ENCODE results near the gene DYRK3. TPM values are rescaled to one million over a fixed set of nuclear protein-coding genes. Genes with fewer than 3 reads are reported as not detected.

The DYRK3 gene
- total and polyA plus RNA-seq, 10 of the 15 experiments (the other 5 are each of a cell fraction or from before 2014, with no cell fraction given), result 1.6 to 12.9 (median 10.3) TPM

DNA sequence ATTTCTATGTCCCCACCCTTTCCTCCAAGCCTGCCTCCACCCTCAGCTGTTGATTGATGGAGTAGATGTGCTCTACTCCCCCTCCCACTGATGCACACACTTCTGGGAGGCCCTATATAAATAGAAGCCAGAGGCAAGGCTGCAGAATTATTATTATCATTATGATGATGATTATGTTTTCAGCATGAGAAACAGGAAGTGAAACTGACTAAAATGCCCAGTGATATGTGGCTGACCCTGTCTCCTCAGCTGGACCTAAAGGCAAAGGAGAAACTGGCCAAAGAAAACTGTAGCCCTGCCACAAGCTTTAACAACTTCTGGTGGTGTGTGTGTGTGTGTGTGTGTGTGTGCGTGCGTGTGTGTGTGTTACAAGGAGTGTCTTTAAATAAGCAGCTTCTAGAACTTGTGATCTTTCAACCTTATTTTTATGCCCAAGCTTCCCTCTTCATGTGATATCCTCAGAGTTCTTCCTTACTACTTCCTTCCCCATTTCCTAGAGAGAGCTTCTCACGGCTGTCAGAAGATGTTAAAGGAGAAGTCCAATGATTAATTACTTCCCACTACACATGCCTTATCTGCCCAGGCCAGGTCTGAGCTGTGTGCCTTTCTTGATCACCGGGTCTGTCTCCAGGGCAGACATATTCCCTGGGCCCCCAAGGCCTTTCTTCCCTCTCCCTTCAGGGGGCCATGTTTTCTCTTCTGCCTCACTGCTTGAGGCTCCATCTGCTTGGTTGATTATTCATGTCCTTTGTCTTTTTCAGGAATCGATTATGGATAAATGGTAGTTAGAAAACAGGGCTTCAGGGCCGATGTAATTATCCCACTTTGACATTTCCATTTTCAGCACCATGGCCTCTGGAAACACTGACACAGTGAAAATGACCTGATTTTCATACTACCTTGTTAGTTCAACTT lies 37.8 kb downstream of the DYRK3 start (continued):
- no peak for TF ChIP-seq STAT1 (conservative IDR thresholded peaks at IDR 0.05)
- TF ChIP-seq EP300 (IDR thresholded peaks at IDR 0.05; ENCODE audit: borderline replicate concordance in 1 of 2, control insufficient read depth in 1 of 2, low read depth in 2 of 2, low read length in 2 of 2), result peak in 1 of 2 experiments; percentile 62; a peak in 2 of 4 replicates
- no peak for TF ChIP-seq JUND (IDR thresholded peaks at IDR 0.05; ENCODE audit: low read depth, low read length)
- no peak for TF ChIP-seq RBBP5 (conservative IDR thresholded peaks at IDR 0.05)
- peak; percentile 77 to 79 for TF ChIP-seq IKZF2 (IDR thresholded peaks at IDR 0.05)
- TF ChIP-seq SPI1 (IDR thresholded peaks at IDR 0.05; ENCODE audit: borderline replicate concordance, insufficient read depth, low read depth, low read length), result peak; percentile 97
- TF ChIP-seq MEF2B (IDR thresholded peaks at IDR 0.05; ENCODE audit: partially characterized antibody, poor library complexity, severe bottlenecking), result peak; percentile 41
- TF ChIP-seq KLF5 (IDR thresholded peaks at IDR 0.05; ENCODE audit: partially characterized antibody), result no peak
- peak; percentile 60 for TF ChIP-seq RUNX3 (IDR thresholded peaks at IDR 0.05; ENCODE audit: low read length)
- TF ChIP-seq SIX5 (IDR thresholded peaks at IDR 0.05; ENCODE audit: low read depth, low read length, severe bottlenecking), result no peak
- TF ChIP-seq SIN3A (IDR thresholded peaks at IDR 0.05; ENCODE audit: low read depth, low read length), result no peak
- TF ChIP-seq NBN (IDR thresholded peaks at IDR 0.05), result peak; percentile 79
- TF ChIP-seq MXI1 (IDR thresholded peaks at IDR 0.05; ENCODE audit: low read depth, low read length), result 0 out of 2 replicates have a peak, but pooled peaks have one; percentile 6
- TF ChIP-seq MTA2 (IDR thresholded peaks at IDR 0.05; ENCODE audit: low read depth), result peak; percentile 76
- TF ChIP-seq, protein P1, sequence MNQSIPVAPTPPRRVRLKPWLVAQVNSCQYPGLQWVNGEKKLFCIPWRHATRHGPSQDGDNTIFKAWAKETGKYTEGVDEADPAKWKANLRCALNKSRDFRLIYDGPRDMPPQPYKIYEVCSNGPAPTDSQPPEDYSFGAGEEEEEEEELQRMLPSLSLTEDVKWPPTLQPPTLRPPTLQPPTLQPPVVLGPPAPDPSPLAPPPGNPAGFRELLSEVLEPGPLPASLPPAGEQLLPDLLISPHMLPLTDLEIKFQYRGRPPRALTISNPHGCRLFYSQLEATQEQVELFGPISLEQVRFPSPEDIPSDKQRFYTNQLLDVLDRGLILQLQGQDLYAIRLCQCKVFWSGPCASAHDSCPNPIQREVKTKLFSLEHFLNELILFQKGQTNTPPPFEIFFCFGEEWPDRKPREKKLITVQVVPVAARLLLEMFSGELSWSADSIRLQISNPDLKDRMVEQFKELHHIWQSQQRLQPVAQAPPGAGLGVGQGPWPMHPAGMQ (IDR thresholded peaks at IDR 0.05; ENCODE audit: borderline replicate concordance), result no peak
- TF ChIP-seq PAX5 (IDR thresholded peaks at IDR 0.05; ENCODE audit: borderline replicate concordance, low read depth, low read length), result 0 out of 2 replicates have a peak, but pooled peaks have one; percentile 31
- no peak for TF ChIP-seq FOXM1 (IDR thresholded peaks at IDR 0.05; ENCODE audit: low read depth, low read length)
- no peak for TF ChIP-seq SMAD5 (IDR thresholded peaks at IDR 0.05; ENCODE audit: low read depth)
- TF ChIP-seq, protein P2, sequence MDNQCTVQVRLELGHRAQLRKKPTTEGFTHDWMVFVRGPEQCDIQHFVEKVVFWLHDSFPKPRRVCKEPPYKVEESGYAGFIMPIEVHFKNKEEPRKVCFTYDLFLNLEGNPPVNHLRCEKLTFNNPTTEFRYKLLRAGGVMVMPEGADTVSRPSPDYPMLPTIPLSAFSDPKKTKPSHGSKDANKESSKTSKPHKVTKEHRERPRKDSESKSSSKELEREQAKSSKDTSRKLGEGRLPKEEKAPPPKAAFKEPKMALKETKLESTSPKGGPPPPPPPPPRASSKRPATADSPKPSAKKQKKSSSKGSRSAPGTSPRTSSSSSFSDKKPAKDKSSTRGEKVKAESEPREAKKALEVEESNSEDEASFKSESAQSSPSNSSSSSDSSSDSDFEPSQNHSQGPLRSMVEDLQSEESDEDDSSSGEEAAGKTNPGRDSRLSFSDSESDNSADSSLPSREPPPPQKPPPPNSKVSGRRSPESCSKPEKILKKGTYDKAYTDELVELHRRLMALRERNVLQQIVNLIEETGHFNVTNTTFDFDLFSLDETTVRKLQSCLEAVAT (IDR thresholded peaks at IDR 0.05), result peak; percentile 71; the same call in 1 of the 2 replicates
- peak; percentile 28; the same call in 1 of the 2 replicates for TF ChIP-seq NFIC (IDR thresholded peaks at IDR 0.05; ENCODE audit: low read depth, low read length)
- TF ChIP-seq SMARCA5 (IDR thresholded peaks at IDR 0.05), result 0 out of 2 replicates have a peak, but pooled peaks have one; percentile 48
- no peak for TF ChIP-seq FOXK2 (IDR thresholded peaks at IDR 0.05)
- no peak for TF ChIP-seq POLR2A (IDR thresholded peaks at IDR 0.05; ENCODE audit: low read depth, low read length)
- TF ChIP-seq, protein P3, sequence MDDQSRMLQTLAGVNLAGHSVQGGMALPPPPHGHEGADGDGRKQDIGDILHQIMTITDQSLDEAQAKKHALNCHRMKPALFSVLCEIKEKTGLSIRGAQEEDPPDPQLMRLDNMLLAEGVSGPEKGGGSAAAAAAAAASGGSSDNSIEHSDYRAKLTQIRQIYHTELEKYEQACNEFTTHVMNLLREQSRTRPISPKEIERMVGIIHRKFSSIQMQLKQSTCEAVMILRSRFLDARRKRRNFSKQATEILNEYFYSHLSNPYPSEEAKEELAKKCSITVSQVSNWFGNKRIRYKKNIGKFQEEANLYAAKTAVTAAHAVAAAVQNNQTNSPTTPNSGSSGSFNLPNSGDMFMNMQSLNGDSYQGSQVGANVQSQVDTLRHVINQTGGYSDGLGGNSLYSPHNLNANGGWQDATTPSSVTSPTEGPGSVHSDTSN (IDR thresholded peaks at IDR 0.05; ENCODE audit: insufficient replicate concordance, low read depth, low read length), result peak; percentile 37
- TF ChIP-seq, protein P4, sequence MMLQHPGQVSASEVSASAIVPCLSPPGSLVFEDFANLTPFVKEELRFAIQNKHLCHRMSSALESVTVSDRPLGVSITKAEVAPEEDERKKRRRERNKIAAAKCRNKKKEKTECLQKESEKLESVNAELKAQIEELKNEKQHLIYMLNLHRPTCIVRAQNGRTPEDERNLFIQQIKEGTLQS (IDR thresholded peaks at IDR 0.05; ENCODE audit: borderline replicate concordance, extremely low read depth, low read depth, low read length), result no peak
- TF ChIP-seq GATAD2B (conservative IDR thresholded peaks at IDR 0.05; ENCODE audit: low read depth), result peak; percentile 58; the same call in 1 of the 2 replicates
